ENCODE results near the gene TET2.

DNA sequence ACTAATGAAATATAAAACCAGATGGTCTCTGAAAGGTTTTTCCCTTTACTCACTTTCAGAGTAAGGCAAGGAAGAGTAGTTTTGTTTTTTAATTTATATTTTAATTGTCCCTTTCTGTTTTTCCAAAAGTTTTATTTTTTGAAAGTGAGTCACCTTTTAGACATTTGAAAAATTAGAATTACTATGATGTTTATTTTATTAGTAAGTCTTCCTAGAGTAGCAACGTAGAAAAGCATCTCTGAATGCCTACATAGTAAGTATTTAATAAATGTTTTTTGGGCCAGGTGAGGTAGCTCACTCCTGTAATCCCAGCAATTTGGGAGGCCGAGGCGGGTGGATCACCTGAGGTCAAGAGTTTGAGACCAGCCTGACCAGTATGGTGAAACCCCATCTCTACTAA is 51.1 kb downstream of the TET2 start:
- TF ChIP-seq, protein P1, sequence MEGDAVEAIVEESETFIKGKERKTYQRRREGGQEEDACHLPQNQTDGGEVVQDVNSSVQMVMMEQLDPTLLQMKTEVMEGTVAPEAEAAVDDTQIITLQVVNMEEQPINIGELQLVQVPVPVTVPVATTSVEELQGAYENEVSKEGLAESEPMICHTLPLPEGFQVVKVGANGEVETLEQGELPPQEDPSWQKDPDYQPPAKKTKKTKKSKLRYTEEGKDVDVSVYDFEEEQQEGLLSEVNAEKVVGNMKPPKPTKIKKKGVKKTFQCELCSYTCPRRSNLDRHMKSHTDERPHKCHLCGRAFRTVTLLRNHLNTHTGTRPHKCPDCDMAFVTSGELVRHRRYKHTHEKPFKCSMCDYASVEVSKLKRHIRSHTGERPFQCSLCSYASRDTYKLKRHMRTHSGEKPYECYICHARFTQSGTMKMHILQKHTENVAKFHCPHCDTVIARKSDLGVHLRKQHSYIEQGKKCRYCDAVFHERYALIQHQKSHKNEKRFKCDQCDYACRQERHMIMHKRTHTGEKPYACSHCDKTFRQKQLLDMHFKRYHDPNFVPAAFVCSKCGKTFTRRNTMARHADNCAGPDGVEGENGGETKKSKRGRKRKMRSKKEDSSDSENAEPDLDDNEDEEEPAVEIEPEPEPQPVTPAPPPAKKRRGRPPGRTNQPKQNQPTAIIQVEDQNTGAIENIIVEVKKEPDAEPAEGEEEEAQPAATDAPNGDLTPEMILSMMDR (IDR thresholded peaks at IDR 0.05) = no peak
- TF ChIP-seq POLR2A (IDR thresholded peaks at IDR 0.05; ENCODE audit: low read depth) = no peak
- TF ChIP-seq POLR2AphosphoS5 (IDR thresholded peaks at IDR 0.05) = no peak
